Gastroesophageal sphincter (tissue), 3 donors: ENCODE measurements around the gene NADK.

ENCODE experiments used
- EP300 ChIP-seq: sonication (generic); formaldehyde crosslinking; IDR thresholded peaks from one replicate; pipeline ENCODE4 v1.6.1; 2017; ENCODE audit warnings: antibody characterized with exemption, mild to moderate bottlenecking
- POLR2A ChIP-seq, 2 donors: fragments of 450-650 bp; IDR thresholded peaks; one replicate each; pipeline ENCODE4 v1.6.1; 2017; ENCODE audit warnings: antibody characterized with exemption in 2 of 2, mild to moderate bottlenecking in 2 of 2, moderate library complexity in 1 of 2
- TF ChIP-seq, protein P1 (sequence below), 4 experiments: fragments of 200-600 bp in 2 of 4; fragments of 450-650 bp in 2 of 4; sonication (generic) in 1 of 4; IDR thresholded peaks; one replicate each; pipeline ENCODE4 v1.5.1; 2017 to 2019; ENCODE audit warnings: antibody characterized with exemption in 4 of 4, mild to moderate bottlenecking in 2 of 4, moderate library complexity in 2 of 4

DNA sequence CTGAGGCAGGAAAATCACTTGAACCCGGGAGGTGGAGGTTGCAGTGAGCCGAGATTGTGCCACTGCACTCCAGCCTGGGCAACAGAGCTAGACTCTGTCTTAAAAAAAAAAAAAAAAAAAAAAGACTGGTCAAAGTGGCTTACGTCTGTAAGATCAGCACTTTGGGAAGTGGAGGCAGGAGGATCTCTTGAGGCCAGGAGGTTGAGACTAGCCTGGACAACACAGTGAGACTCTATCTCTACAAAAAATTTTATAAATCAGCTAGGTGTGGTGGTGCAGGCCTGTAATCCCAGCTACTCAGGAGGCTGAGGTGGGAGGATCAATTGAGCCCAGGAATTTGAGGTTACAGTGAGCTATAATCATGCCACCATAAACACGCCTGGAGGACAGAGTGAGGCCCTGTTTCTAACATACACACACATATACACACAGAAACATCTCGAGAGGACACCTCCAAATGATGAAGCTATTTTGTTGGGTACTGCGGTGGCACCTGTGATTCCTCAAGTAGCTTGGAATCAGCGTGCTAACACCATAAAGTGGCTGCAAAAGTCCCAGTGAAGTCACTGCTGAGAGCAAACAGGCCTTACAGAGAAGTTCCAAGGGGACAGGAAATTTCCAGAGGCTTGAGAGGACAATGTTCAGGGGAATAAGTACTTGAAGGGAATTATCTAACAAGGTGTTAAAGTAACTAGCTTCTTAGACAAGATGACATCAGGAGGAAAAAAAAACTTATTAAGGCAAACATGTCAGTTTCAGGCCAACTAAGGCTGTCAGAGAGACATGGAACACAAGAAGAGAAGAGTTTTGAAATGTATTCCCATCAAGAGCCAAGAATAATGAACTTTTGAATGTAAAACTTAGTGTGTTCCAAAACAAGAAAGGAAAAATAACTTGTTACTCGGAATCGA lies 1.3 kb downstream of the NADK start:
- TF ChIP-seq, protein P1, sequence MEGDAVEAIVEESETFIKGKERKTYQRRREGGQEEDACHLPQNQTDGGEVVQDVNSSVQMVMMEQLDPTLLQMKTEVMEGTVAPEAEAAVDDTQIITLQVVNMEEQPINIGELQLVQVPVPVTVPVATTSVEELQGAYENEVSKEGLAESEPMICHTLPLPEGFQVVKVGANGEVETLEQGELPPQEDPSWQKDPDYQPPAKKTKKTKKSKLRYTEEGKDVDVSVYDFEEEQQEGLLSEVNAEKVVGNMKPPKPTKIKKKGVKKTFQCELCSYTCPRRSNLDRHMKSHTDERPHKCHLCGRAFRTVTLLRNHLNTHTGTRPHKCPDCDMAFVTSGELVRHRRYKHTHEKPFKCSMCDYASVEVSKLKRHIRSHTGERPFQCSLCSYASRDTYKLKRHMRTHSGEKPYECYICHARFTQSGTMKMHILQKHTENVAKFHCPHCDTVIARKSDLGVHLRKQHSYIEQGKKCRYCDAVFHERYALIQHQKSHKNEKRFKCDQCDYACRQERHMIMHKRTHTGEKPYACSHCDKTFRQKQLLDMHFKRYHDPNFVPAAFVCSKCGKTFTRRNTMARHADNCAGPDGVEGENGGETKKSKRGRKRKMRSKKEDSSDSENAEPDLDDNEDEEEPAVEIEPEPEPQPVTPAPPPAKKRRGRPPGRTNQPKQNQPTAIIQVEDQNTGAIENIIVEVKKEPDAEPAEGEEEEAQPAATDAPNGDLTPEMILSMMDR (IDR thresholded peaks at IDR 0.05): no peak
- no peak for TF ChIP-seq POLR2A (IDR thresholded peaks at IDR 0.05)
- TF ChIP-seq EP300: no peak
